OCI-LY7 (cell line): Measurements from ENCODE around the gene OR4D9. TPM values are rescaled to one million over a fixed set of nuclear protein-coding genes. Genes with fewer than 3 reads are reported as not detected.

Source experiments
- BruUV-seq: library from RNA; stranded (reverse); fragments of 400-500 nt; replicated peaks from 2 replicates; lab custom pipeline; 2021; lab: Mats Ljungman, UMichigan
- CTCF ChIA-PET: fragments of 300-600 bp; sonication (Branson Sonifier 250); formaldehyde crosslinking; loops from one replicate; lab custom pipeline; 2022; ENCODE audit warnings: antibody characterized with exemption; ENCODE audit not compliant: unreplicated experiment; lab: Charles Lee
- POLR2A ChIA-PET: fragments of 300-600 bp; sonication (Branson Sonifier 250); formaldehyde crosslinking; loops from one replicate; lab custom pipeline; 2022; ENCODE audit warnings: antibody characterized with exemption; lab: Charles Lee
- DNase-seq: peaks from one replicate; pipeline ENCODE4 v3.0.0-alpha.2; 2015; ENCODE audit warnings: low spot score
- H2AFZ ChIP-seq: fragments of 200-600 bp; sonication (generic), shearing (Covaris generic); 2 replicates; pipeline ENCODE4 v1.6.1; 2014; ENCODE audit warnings: mild to moderate bottlenecking, antibody characterized with exemption, low read length, moderate library complexity
- H3K27ac ChIP-seq: fragments of 200-600 bp; sonication (generic); 2 replicates; pipeline ENCODE4 v1.5.1; 2014; ENCODE audit warnings: mixed run types, low read depth, mild to moderate bottlenecking, moderate library complexity, low read length, inconsistent platforms; ENCODE audit not compliant: poor library complexity, severe bottlenecking
- H3K36me3 ChIP-seq: fragments of 200-600 bp; sonication (generic); 2 replicates; pipeline ENCODE4 v1.6.1; 2014; ENCODE audit warnings: mild to moderate bottlenecking, antibody characterized with exemption, low read length, moderate library complexity, mixed read lengths; ENCODE audit not compliant: insufficient read depth
- H3K4me1 ChIP-seq: fragments of 200-600 bp; sonication (generic); 2 replicates; pipeline ENCODE4 v1.5.1; 2014; ENCODE audit warnings: mild to moderate bottlenecking, low read length; ENCODE audit not compliant: insufficient read depth, poor library complexity, severe bottlenecking
- H3K4me2 ChIP-seq: fragments of 200-600 bp; sonication (generic); 2 replicates; pipeline ENCODE4 v1.6.1; 2014; ENCODE audit warnings: mild to moderate bottlenecking, low read length
- H3K4me3 ChIP-seq: fragments of 200-600 bp; sonication (generic); 2 replicates; pipeline ENCODE4 v1.5.1; 2014; ENCODE audit warnings: mild to moderate bottlenecking, low read depth, low read length; ENCODE audit not compliant: poor library complexity, severe bottlenecking
- H3K79me2 ChIP-seq: fragments of 200-600 bp; sonication (generic); 2 replicates; pipeline ENCODE4 v1.6.1; 2016; ENCODE audit warnings: low read depth, mild to moderate bottlenecking, low read length, moderate library complexity, mixed read lengths; ENCODE audit not compliant: insufficient read depth
- H3K9me2 ChIP-seq: fragments of 200-600 bp; sonication (generic); 2 replicates; pipeline ENCODE4 v1.6.1; 2016; ENCODE audit warnings: mild to moderate bottlenecking, low read length, mixed read lengths; ENCODE audit not compliant: insufficient read depth
- H3K9me3 ChIP-seq: fragments of 200-600 bp; sonication (generic); 2 replicates; pipeline ENCODE4 v1.6.1; 2014; ENCODE audit warnings: mild to moderate bottlenecking, mixed run types, low read length, mixed read lengths
- H4K20me1 ChIP-seq: fragments of 200-600 bp; sonication (generic); 2 replicates; pipeline ENCODE4 v1.6.1; 2014; ENCODE audit warnings: mild to moderate bottlenecking, antibody characterized with exemption, low read length, moderate library complexity, mixed read lengths; ENCODE audit not compliant: insufficient read depth
- CTCF ChIP-seq: fragments of 200-600 bp; sonication (generic); conservative IDR thresholded peaks from 2 replicates; pipeline ENCODE4 v1.5.1; 2014; ENCODE audit warnings: mild to moderate bottlenecking, antibody characterized with exemption, low read length, moderate library complexity, mixed read lengths
- EZH2phosphoT487 ChIP-seq: fragments of 200-600 bp; sonication (generic); IDR thresholded peaks from 2 replicates; pipeline ENCODE4 v1.6.1; 2018; ENCODE audit warnings: low read depth, borderline replicate concordance, mild to moderate bottlenecking, mixed run types, antibody characterized with exemption, low read length, moderate library complexity, mixed read lengths
- intact Hi-C: fragments of 100-400 bp; cut with micrococcal nuclease; formaldehyde crosslinking; loops from one replicate; pipeline ENCODE4 v1.10.0; 2022; ENCODE audit not compliant: unreplicated experiment
- total RNA-seq, 2 experiments: library from RNA; depleted of rRNA in 1 of 2; stranded (reverse); fragments of >200 nt in 1 of 2; shearing (Covaris generic) in 1 of 2; gene quantifications; 2 replicates each; pipeline ENCODE4 v1.2.3, GENCODE V29; 2014 to 2022

The OR4D9 gene
- total RNA-seq, 2 experiments from 2014 or later, result not detected

- peaks cover 21% of the 10 kb centered on the region for H3K4me1 ChIP-seq
- no peak for DNase-seq
- POLR2A ChIA-PET, result interaction anchor here (0.6 to 2.4 kb wide), 5 partner anchors 10 to 120 kb away, joined by 3 to 14 read pairs (median 8); partner anchors contain the start of gene PATL1
- no peak overlapping the region; the same call in 1 of the 2 replicates for H2AFZ ChIP-seq
- no peak overlapping the region for H3K4me3 ChIP-seq
- H3K4me2 ChIP-seq, result no peak overlapping the region
- no peaks in the 10 kb centered on the region for H4K20me1 ChIP-seq
- no peaks in the 10 kb centered on the region for H3K9me2 ChIP-seq
- intact Hi-C loops, result no loop called here
- no peak for TF ChIP-seq EZH2phosphoT487
- no peak for TF ChIP-seq CTCF
- H3K36me3 ChIP-seq, result no peaks in the 10 kb centered on the region
- H3K27ac ChIP-seq, result no peak overlapping the region
- CTCF ChIA-PET, result interaction anchor here (2.0 kb wide), 1 partner anchor 12 kb away, joined by 8 read pairs; no protein-coding TSS in a partner anchor
- no peaks in the 10 kb centered on the region for H3K79me2 ChIP-seq
- BruUV-seq, result no TSS peak
- H3K9me3 ChIP-seq, result no peaks in the 10 kb centered on the region
Observed at GRCh38 chr11:59548309-59548656, 36.9 kb downstream of the OR4D9 start.

GRCh38 chr11:59550368-59550841 lies 39.1 kb downstream of the OR4D9 start:
- TF ChIP-seq CTCF (peak; percentile 65), EZH2phosphoT487 (no peak)
- BruUV-seq, result no TSS peak
- intact Hi-C loops, result loop anchor here (1.0 to 5.0 kb wide), 5 partner anchors 66 to 972 kb away; partner anchors contain the start of genes MRPL16, PATL1 and ZFP91

More at GRCh38 chr11:59550368-59550841, 39.1 kb downstream of the OR4D9 start:
- Histone ChIP-seq H3K36me3 (no peaks in the 10 kb centered on the region), H3K27ac (peak overlapping the region; percentile 91), H3K9me2 (no peaks in the 10 kb centered on the region), H3K4me2 (peak overlapping the region; percentile 87), H3K9me3 (no peaks in the 10 kb centered on the region), H3K79me2 (no peaks in the 10 kb centered on the region), H3K4me1 (peaks cover 24% of the 10 kb centered on the region), H3K4me3 (peak overlapping the region; percentile 72), H2AFZ (peak overlapping the region; percentile 99), H4K20me1 (no peaks in the 10 kb centered on the region)
- POLR2A ChIA-PET, result interaction anchor here (0.6 to 2.4 kb wide), 6 partner anchors 10 to 272 kb away, joined by 3 to 14 read pairs (median 6); partner anchors contain the start of gene PATL1
- CTCF ChIA-PET, result interaction anchor here (0.6 to 2.0 kb wide), 2 partner anchors 10 to 212 kb away, joined by 4 to 8 read pairs; no protein-coding TSS in a partner anchor
- DNase-seq, result peak; percentile 95
